Left cardiac atrium (tissue), 4 donors: ENCODE results near the gene VAPA. TPM values are rescaled to one million over a fixed set of nuclear protein-coding genes. Genes with fewer than 3 reads are reported as not detected.

Source experiments
- ATAC-seq, 2 donors: fragments of 200-7000 bp; cut with Tn5 transposase; one replicate each; pipeline ENCODE4 v1.9.1; 2020; ENCODE audit warnings: mild to moderate bottlenecking in 2 of 2, moderate library complexity in 2 of 2
- DNase-seq: peaks from one replicate; pipeline ENCODE4 v3.0.0-alpha.2; 2020
- intact Hi-C, 2 donors: fragments of 100-400 bp; cut with DNase I; formaldehyde crosslinking; loops; one replicate each; pipeline versions ENCODE4 v1.14.1 to v1.15.1; 2022 to 2023
- total RNA-seq, 2 donors: library from RNA; stranded (reverse); fragmentation: NEBNext Ultra II Directional; extraction: Animal tissue kit (Norgen Biotek cat#: 25700); gene quantifications; one replicate each; pipeline ENCODE4 v1.2.1, GENCODE V29; 2021
- donor health status: DM: no; HTN: yes; CAD: no.
- donor health status: DM: no; HTN: yes; CAD: no; lungs with severe emphysema.
- donor health status: DM: yes; HTN: yes; CAD: no.
- donor health status: Dilated cardiomyopathy.

The VAPA gene
- total RNA-seq, 2 donors from 2014 or later = 169 to 219 TPM

GRCh38 chr18:9951022-9951859 is 37.4 kb downstream of the VAPA start:
- intact Hi-C loops = loop anchor here in 1 of 2 donors (10.0 kb wide), 1 partner anchor 146 kb away; no protein-coding TSS in a partner anchor
- peak; percentile 71 to 78 for ATAC-seq

GRCh38 chr18:9952633-9953416 is 39.0 kb downstream of the VAPA start:
- intact Hi-C loops = loop anchor here in 1 of 2 donors (10.0 kb wide), 1 partner anchor 148 kb away; no protein-coding TSS in a partner anchor

More at GRCh38 chr18:9951022-9951859, 37.4 kb downstream of the VAPA start:
- DNase-seq = no peak

GRCh38 chr18:9958861-9959399 is 45.1 kb downstream of the VAPA start:
- ATAC-seq = no peak
- intact Hi-C loops = loop anchor here in 1 of 2 donors (10.0 kb wide), 1 partner anchor 154 kb away; no protein-coding TSS in a partner anchor
- no peak for DNase-seq

More at GRCh38 chr18:9952633-9953416, 39.0 kb downstream of the VAPA start:
- ATAC-seq (peak in 1 of 2 donors; percentile 48), DNase-seq (no peak)

GRCh38 chr18:9959564-9959963 is 45.7 kb downstream of the VAPA start:
- DNase-seq (no peak), ATAC-seq (no peak)
- intact Hi-C loops = loop anchor here in 1 of 2 donors (10.0 kb wide), 1 partner anchor 155 kb away; no protein-coding TSS in a partner anchor

GRCh38 chr18:9960258-9960904 is 46.6 kb downstream of the VAPA start:
- intact Hi-C loops = no loop called here
- no peak for ATAC-seq
- DNase-seq = no peak

GRCh38 chr18:9961041-9961440 is 47.2 kb downstream of the VAPA start:
- no peak for DNase-seq
- peak; percentile 15 to 73 for ATAC-seq
- intact Hi-C loops = no loop called here

GRCh38 chr18:9965711-9966624 is 52.2 kb downstream of the VAPA start:
- ATAC-seq = no peak

GRCh38 chr18:9968081-9968848 is 54.4 kb downstream of the VAPA start:
- no peak for DNase-seq
- intact Hi-C loops = no loop called here
- ATAC-seq = peak in 1 of 2 donors; percentile 48

More at GRCh38 chr18:9965711-9966624, 52.2 kb downstream of the VAPA start:
- intact Hi-C loops = no loop called here
- DNase-seq = no peak

- DNase-seq (no peak), ATAC-seq (no peak)
- intact Hi-C loops = no loop called here
Measured at GRCh38 chr18:9969247-9969646, 55.4 kb downstream of the VAPA start.

GRCh38 chr18:9971313-9971920 is 57.6 kb downstream of the VAPA start:
- intact Hi-C loops = loop anchor here (2.0 kb wide), 2 partner anchors 547 to 549 kb away; no protein-coding TSS in a partner anchor
- ATAC-seq = peak; percentile 57 to 70
- DNase-seq = peak; percentile 66

- DNase-seq = no peak
- intact Hi-C loops = no loop called here
- no peak for ATAC-seq
Measured at GRCh38 chr18:9973470-9973869, 59.7 kb downstream of the VAPA start.

GRCh38 chr18:9974279-9974915 is 60.6 kb downstream of the VAPA start:
- DNase-seq = no peak
- intact Hi-C loops = no loop called here
- no peak for ATAC-seq

- intact Hi-C loops = no loop called here
- ATAC-seq (no peak), DNase-seq (no peak)
Measured at GRCh38 chr18:9975658-9976057, 61.8 kb downstream of the VAPA start.

GRCh38 chr18:9982711-9983110 is 68.9 kb downstream of the VAPA start:
- ATAC-seq = no peak
- DNase-seq = peak; percentile 22
- intact Hi-C loops = no loop called here

- intact Hi-C loops = no loop called here
- DNase-seq (no peak), ATAC-seq (peak; percentile 30 to 56)
Measured at GRCh38 chr18:9984080-9984479, 70.3 kb downstream of the VAPA start.

GRCh38 chr18:9985641-9986040 is 71.8 kb downstream of the VAPA start:
- DNase-seq = no peak
- intact Hi-C loops = no loop called here
- no peak for ATAC-seq
